Measurements from ENCODE around the gene HGS. TPM values are rescaled to one million over a fixed set of nuclear protein-coding genes. Genes with fewer than 3 reads are reported as not detected.

HGS gene
- total and polyA plus RNA-seq, 2 of the 13 experiments (the other 11 are each of a cell fraction or from before 2014, with no cell fraction given) = 73.3 to 78.1 TPM

GRCh38 chr17:81666342-81667191 is 17.2 kb upstream of the HGS start, which contains the start of the genes CCDC137 and OXLD1 (continued):
- TF ChIP-seq, protein P1, sequence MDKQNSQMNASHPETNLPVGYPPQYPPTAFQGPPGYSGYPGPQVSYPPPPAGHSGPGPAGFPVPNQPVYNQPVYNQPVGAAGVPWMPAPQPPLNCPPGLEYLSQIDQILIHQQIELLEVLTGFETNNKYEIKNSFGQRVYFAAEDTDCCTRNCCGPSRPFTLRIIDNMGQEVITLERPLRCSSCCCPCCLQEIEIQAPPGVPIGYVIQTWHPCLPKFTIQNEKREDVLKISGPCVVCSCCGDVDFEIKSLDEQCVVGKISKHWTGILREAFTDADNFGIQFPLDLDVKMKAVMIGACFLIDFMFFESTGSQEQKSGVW (CRISPR knock-in tag; IDR thresholded peaks at IDR 0.05; ENCODE audit: borderline replicate concordance) = 0 out of 2 replicates have a peak, but pooled peaks have one; percentile 22
- no peak for TF ChIP-seq ZNF644 (CRISPR knock-in tag; IDR thresholded peaks at IDR 0.05; ENCODE audit: low read depth)
- TF ChIP-seq ZNF704 (CRISPR knock-in tag; IDR thresholded peaks at IDR 0.05; ENCODE audit: borderline replicate concordance) = peak; percentile 76
- TF ChIP-seq PTBP1 (IDR thresholded peaks at IDR 0.05; ENCODE audit: low read depth, low read length, poor library complexity, severe bottlenecking) = no peak
- no peak for TF ChIP-seq TRAFD1 (CRISPR knock-in tag; IDR thresholded peaks at IDR 0.05; ENCODE audit: borderline replicate concordance)
- TF ChIP-seq ZFP41 (CRISPR knock-in tag; IDR thresholded peaks at IDR 0.05; ENCODE audit: borderline replicate concordance) = no peak
- TF ChIP-seq, protein P2, sequence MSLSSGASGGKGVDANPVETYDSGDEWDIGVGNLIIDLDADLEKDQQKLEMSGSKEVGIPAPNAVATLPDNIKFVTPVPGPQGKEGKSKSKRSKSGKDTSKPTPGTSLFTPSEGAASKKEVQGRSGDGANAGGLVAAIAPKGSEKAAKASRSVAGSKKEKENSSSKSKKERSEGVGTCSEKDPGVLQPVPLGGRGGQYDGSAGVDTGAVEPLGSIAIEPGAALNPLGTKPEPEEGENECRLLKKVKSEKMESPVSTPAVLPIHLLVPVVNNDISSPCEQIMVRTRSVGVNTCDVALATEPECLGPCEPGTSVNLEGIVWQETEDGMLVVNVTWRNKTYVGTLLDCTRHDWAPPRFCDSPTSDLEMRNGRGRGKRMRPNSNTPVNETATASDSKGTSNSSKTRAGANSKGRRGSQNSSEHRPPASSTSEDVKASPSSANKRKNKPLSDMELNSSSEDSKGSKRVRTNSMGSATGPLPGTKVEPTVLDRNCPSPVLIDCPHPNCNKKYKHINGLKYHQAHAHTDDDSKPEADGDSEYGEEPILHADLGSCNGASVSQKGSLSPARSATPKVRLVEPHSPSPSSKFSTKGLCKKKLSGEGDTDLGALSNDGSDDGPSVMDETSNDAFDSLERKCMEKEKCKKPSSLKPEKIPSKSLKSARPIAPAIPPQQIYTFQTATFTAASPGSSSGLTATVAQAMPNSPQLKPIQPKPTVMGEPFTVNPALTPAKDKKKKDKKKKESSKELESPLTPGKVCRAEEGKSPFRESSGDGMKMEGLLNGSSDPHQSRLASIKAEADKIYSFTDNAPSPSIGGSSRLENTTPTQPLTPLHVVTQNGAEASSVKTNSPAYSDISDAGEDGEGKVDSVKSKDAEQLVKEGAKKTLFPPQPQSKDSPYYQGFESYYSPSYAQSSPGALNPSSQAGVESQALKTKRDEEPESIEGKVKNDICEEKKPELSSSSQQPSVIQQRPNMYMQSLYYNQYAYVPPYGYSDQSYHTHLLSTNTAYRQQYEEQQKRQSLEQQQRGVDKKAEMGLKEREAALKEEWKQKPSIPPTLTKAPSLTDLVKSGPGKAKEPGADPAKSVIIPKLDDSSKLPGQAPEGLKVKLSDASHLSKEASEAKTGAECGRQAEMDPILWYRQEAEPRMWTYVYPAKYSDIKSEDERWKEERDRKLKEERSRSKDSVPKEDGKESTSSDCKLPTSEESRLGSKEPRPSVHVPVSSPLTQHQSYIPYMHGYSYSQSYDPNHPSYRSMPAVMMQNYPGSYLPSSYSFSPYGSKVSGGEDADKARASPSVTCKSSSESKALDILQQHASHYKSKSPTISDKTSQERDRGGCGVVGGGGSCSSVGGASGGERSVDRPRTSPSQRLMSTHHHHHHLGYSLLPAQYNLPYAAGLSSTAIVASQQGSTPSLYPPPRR (CRISPR knock-in tag; IDR thresholded peaks at IDR 0.05; ENCODE audit: borderline replicate concordance) = no peak
- TF ChIP-seq ARNT (IDR thresholded peaks at IDR 0.05) = no peak
- no peak for TF ChIP-seq TCF7L2 (IDR thresholded peaks at IDR 0.05; ENCODE audit: low read depth, low read length)
- 0 out of 2 replicates have a peak, but pooled peaks have one; percentile 27 for TF ChIP-seq ZKSCAN5 (CRISPR knock-in tag; IDR thresholded peaks at IDR 0.05)
- TF ChIP-seq HCFC1 (IDR thresholded peaks at IDR 0.05; ENCODE audit: low read depth, low read length) = peak; percentile 67
- peak; percentile 89 for TF ChIP-seq KDM5B (CRISPR knock-in tag; IDR thresholded peaks at IDR 0.05; ENCODE audit: borderline replicate concordance)
- TF ChIP-seq, protein P3, sequence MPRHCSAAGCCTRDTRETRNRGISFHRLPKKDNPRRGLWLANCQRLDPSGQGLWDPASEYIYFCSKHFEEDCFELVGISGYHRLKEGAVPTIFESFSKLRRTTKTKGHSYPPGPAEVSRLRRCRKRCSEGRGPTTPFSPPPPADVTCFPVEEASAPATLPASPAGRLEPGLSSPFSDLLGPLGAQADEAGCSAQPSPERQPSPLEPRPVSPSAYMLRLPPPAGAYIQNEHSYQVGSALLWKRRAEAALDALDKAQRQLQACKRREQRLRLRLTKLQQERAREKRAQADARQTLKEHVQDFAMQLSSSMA (CRISPR knock-in tag; IDR thresholded peaks at IDR 0.05) = peak; percentile 54; the same call in 1 of the 2 replicates
- peak; percentile 92 for TF ChIP-seq ZNF709 (CRISPR knock-in tag; IDR thresholded peaks at IDR 0.05)
- TF ChIP-seq NR2F1 (CRISPR knock-in tag; IDR thresholded peaks at IDR 0.05) = no peak
- TF ChIP-seq SRSF4 (IDR thresholded peaks at IDR 0.05; ENCODE audit: low read depth, low read length, poor library complexity, severe bottlenecking) = no peak
